Upper lobe of right lung (tissue), 1 donor: ENCODE measurements around the gene FHIT. TPM values are rescaled to one million over a fixed set of nuclear protein-coding genes. Genes with fewer than 3 reads are reported as not detected.
A peak's percentile ranks its signal among the peaks of the same experiment; 100 is the strongest.

Source experiments
- ATAC-seq: fragments of 200-7000 bp; cut with Tn5 transposase; one replicate; pipeline ENCODE4 v1.9.1; 2020; ENCODE audit warnings: mild to moderate bottlenecking, moderate library complexity
- DNase-seq: peaks from one replicate; pipeline ENCODE4 v3.0.0-alpha.2; 2020
- H3K27ac ChIP-seq: fragments of 200-600 bp; one replicate; pipeline ENCODE4 v1.8.0; 2022
- H3K27me3 ChIP-seq: fragments of 200-600 bp; one replicate; pipeline ENCODE4 v1.8.0; 2022; ENCODE audit warnings: mild to moderate bottlenecking
- H3K36me3 ChIP-seq: fragments of 200-600 bp; one replicate; pipeline ENCODE4 v1.8.0; 2022
- H3K4me1 ChIP-seq: fragments of 200-600 bp; one replicate; pipeline ENCODE4 v1.8.0; 2022
- H3K4me3 ChIP-seq: fragments of 200-600 bp; one replicate; pipeline ENCODE4 v1.8.0; 2022; ENCODE audit warnings: mild to moderate bottlenecking
- H3K9me3 ChIP-seq: fragments of 200-600 bp; one replicate; pipeline ENCODE4 v1.8.0; 2022
- CTCF ChIP-seq: fragments of 200-600 bp; IDR thresholded peaks from one replicate; pipeline ENCODE4 v1.8.0; 2022; ENCODE audit warnings: antibody characterized with exemption
- intact Hi-C: fragments of 100-400 bp; cut with DNase I; formaldehyde crosslinking; loops from one replicate; pipeline ENCODE4 v1.11.0; 2022
- total RNA-seq: library from RNA; stranded (reverse); fragmentation: NEBNext Ultra II Directional; extraction: Animal tissue kit (Norgen Biotek cat#: 25700); gene quantifications from one replicate; pipeline ENCODE4 v1.2.1, GENCODE V29; 2021
- donor health status: DM: no; HTN: yes; CAD: no; lungs with severe emphysema.

Gene FHIT
- total RNA-seq, 1 donor from 2014 or later: 9.6 TPM

GRCh38 chr3:60594025-60594424, 657.2 kb downstream of the FHIT start:
- no peaks in the 10 kb centered on the region for H3K27me3 ChIP-seq
- no peaks in the 10 kb centered on the region for H3K36me3 ChIP-seq
- intact Hi-C loops: no loop called here
- ATAC-seq: peak; percentile 74
- H3K27ac ChIP-seq: no peak overlapping the region
- DNase-seq: peak; percentile 76
- peaks cover 4% of the 10 kb centered on the region for H3K4me1 ChIP-seq
- H3K9me3 ChIP-seq: no peaks in the 10 kb centered on the region
- TF ChIP-seq CTCF: no peak
- H3K4me3 ChIP-seq: no peak overlapping the region

GRCh38 chr3:60591267-60591666, 660.0 kb downstream of the FHIT start:
- ATAC-seq: no peak
- no peaks in the 10 kb centered on the region for H3K9me3 ChIP-seq
- H3K4me1 ChIP-seq: peaks cover 4% of the 10 kb centered on the region
- TF ChIP-seq CTCF: no peak
- no peak overlapping the region for H3K27ac ChIP-seq
- no peaks in the 10 kb centered on the region for H3K36me3 ChIP-seq
- intact Hi-C loops: no loop called here
- no peak for DNase-seq
- H3K4me3 ChIP-seq: no peak overlapping the region
- no peaks in the 10 kb centered on the region for H3K27me3 ChIP-seq

GRCh38 chr3:60588806-60589205, 662.4 kb downstream of the FHIT start:
- Histone ChIP-seq H3K27ac (no peak overlapping the region), H3K9me3 (no peaks in the 10 kb centered on the region), H3K4me1 (peaks cover 3% of the 10 kb centered on the region), H3K27me3 (no peaks in the 10 kb centered on the region), H3K4me3 (no peak overlapping the region), H3K36me3 (no peaks in the 10 kb centered on the region)
- intact Hi-C loops: no loop called here
- no peak for ATAC-seq
- no peak for TF ChIP-seq CTCF
- no peak for DNase-seq

DNA sequence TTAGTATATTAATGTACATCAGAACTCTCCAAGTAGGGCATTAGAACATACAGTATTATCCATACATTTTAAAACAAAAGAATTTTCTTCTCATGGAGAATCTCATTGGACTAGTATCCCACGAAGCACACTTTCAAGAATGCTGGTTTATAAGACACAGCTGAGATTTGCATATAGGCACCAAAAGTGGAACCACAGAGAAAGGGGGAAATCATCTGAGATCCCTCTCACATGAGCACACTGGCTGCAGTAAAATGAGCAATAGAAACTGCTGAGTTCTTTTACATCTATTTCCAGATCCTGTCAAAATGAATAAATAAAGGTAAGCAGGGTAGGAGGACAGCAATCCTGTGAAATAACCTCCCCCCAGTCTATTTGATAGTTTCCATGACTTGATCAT, 665.3 kb downstream of the FHIT start:
- Histone ChIP-seq H3K27me3 (no peaks in the 10 kb centered on the region), H3K36me3 (no peaks in the 10 kb centered on the region), H3K4me3 (no peak overlapping the region), H3K27ac (no peak overlapping the region), H3K4me1 (no peaks in the 10 kb centered on the region), H3K9me3 (no peaks in the 10 kb centered on the region)
- intact Hi-C loops: no loop called here
- TF ChIP-seq CTCF: no peak
- DNase-seq: no peak
- no peak for ATAC-seq

DNA sequence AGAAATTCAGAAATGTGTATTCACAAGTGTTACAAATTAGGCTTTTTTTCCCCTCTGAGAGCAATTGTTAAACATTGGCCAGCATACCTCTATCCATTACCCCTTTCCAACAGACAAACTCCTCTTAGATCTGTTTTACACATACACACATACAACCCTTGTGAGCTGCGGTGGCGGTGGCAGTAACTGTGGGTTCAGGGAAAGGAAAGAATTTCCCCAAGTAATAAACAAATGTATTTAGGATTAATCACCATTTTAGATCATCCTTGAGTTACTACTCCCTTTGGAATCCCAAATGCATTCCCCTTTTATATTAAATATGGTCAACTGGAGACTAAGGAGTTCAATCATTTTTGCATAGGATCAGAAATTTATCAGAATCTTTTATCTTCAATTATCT, 667.0 kb downstream of the FHIT start:
- DNase-seq (no peak), ATAC-seq (no peak)
- Histone ChIP-seq H3K9me3 (no peaks in the 10 kb centered on the region), H3K4me1 (no peaks in the 10 kb centered on the region), H3K36me3 (no peaks in the 10 kb centered on the region), H3K27ac (no peak overlapping the region), H3K4me3 (no peak overlapping the region), H3K27me3 (no peaks in the 10 kb centered on the region)
- no peak for TF ChIP-seq CTCF
- intact Hi-C loops: no loop called here

GRCh38 chr3:60582288-60582687, 669.0 kb downstream of the FHIT start:
- DNase-seq (no peak), ATAC-seq (no peak)
- Histone ChIP-seq H3K4me3 (no peak overlapping the region), H3K9me3 (no peaks in the 10 kb centered on the region), H3K27ac (no peak overlapping the region), H3K4me1 (no peaks in the 10 kb centered on the region), H3K36me3 (no peaks in the 10 kb centered on the region), H3K27me3 (no peaks in the 10 kb centered on the region)
- TF ChIP-seq CTCF: peak; percentile 38
- intact Hi-C loops: no loop called here
